COLO668 (cell line): ENCODE measurements around the gene BRIP1.

Source experiments
- DNase-seq: peaks from one replicate; lab custom pipeline; 2025; ENCODE audit not compliant: unreplicated experiment; lab: John Stamatoyannopoulos, UW

BRIP1 gene

GRCh38 chr17:61764846-61765245, 98.5 kb downstream of the BRIP1 start:
- no peak for DNase-seq

DNA sequence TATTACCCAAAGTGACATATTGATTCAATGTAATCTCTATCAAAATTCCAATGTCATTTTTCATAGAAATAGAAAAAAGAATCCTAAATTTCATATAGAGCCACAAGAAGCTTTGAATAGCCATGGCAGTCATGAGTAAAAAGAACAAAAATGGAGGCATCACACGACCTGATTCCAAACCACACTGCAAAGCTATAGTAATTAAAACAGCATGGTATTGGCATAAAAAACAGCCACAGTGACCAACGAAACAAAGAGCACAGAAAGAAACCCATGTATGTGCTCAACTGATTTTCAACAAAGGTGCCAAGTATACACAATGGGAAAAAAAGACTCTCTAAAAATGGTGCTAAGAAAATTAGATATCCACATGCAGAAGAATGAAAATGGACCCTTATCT, 101.5 kb downstream of the BRIP1 start:
- no peak for DNase-seq

GRCh38 chr17:61759362-61759761, 104.0 kb downstream of the BRIP1 start:
- DNase-seq, result no peak

DNA sequence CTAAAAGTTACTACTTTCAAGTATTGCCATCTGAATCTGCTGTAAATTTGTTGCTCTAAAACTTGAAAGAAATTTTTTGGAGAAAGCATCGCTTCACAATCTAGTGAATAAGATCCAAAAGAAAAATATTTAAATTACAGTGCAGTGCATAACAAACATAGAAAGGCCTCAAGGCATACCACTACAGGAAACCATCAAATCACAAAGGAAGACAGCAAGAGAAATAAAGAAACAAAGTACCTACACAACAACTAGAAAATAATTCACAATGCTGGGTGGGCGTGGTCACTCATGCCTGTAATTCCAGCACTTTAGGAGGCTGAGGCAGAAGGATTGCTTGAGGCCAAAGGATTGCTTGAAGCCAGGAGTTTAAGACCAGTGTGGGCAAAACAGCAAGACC, 104.9 kb downstream of the BRIP1 start:
- no peak for DNase-seq

GRCh38 chr17:61757168-61757567, 106.2 kb downstream of the BRIP1 start:
- no peak for DNase-seq

DNA sequence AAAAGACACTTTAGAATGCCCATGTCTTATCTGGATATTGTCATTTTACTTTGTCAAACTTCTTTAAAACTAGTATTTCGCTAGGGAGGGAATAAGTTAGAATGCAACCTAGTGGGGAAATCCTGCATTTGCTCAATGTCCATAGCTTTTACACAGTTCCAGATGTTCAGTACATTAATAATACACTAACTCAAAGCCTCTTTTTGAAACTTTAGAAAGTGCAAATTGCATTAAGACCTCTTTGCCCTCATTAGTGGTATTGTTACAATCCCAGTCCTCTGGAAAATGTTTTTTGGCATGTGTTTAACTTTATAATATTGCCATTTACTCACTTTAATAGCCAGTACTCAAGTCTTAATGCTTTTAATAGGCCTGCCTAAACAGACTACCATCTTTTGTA, 106.8 kb downstream of the BRIP1 start:
- DNase-seq, result no peak

DNA sequence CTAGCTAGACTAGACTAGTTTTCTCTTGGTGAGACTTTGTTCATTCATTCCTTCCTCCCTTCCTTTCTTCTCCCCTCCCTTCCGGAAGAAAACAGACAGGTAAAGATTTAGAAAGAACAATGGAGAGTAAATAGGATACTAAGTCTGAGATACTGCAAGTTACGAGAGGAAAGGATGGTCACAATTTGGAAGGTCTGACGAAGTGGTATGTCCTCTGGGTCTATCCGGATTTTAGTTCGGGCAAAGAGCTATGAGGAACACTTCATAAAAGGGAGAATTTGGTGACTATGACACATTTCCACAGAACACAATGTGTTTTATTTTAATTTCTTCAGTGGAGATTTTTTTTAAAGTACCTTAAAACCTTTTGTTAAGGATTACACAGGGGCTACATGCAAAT, 107.7 kb downstream of the BRIP1 start:
- DNase-seq, result no peak

- no peak for DNase-seq
These were observed 108.2 kb downstream of the BRIP1 start for GRCh38 chr17:61755078-61755477.

GRCh38 chr17:61754124-61754523, 109.2 kb downstream of the BRIP1 start:
- DNase-seq, result no peak

- no peak for DNase-seq
These were observed 109.6 kb downstream of the BRIP1 start for GRCh38 chr17:61753696-61754095.

DNA sequence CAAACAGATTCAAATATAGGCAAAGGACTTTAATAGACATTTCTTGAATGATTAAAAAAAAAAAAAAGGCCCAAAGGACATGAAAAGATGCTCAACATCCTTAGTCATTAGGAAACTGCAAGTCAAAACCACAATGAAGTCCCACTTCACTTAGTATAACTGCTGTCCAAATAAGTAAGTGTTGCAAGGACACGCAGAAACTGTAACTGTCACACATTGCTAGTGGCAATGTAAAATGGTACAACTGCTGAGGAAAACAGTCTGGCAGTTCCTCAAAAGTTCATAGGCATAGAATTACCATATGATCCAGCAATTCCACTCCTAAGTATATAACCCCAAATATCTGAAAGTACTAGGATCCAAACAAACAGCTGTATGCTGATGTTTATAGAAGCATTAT, 112.7 kb downstream of the BRIP1 start:
- no peak for DNase-seq

DNA sequence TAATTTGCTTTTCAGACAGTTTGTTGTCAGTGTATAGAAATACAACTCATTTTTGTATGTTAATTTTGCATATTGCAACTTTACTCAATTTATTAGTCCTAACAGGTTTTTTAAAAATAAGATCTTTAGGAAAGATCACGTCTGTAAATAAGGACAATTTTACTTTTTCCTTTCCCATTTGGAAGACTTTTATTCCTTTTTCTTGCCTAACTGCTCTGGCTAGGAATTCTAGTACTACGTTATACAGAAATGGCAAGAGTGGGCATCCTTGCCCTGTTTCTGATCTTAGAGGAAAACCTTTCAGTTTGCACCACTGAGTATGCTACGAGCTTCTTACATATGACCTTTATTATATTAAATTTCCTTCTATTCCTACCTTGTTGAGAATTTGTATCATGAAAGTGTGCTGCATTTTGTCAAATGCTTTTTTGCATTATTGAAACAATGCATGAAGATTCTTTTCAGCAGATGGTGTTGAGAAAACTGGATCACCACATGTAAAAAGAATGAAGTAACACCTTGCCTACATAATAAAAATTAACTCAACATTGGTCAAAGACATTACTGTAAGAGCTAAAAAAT, 113.4 kb downstream of the BRIP1 start:
- DNase-seq, result no peak

DNA sequence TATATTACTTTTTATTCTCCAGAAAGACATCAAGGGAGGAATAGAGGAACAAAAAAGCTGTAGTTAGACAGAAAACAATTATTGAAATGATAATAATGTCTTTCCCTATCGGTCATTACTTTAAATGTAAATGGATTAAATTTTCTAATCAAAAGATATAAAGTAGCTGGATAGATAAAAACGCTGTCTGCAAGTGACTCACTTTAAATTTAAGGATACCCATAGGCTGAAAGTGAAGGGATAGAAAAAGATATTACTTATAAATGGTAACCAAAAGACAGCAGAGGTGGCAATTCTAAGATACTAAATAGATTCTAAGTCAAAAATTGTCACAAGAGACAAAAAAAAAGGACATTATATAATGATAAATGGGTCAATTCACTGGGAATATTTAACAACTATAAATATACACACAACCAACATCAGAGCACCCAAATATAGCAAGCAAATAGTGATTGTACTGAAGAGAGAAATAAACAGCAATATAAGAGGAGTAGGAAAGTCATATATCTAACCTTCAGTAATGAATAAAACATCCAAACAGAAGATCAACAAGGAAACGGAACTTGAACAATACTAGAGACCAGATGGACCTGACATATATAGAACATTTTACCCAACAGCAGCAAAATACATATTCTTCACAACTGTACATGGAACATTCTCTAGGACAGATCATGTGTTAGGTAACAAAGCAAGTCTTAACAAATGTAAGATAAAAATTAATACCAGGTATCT, 116.9 kb downstream of the BRIP1 start:
- DNase-seq, result no peak

- DNase-seq, result no peak
These were observed 118.5 kb downstream of the BRIP1 start for GRCh38 chr17:61744804-61745203.

DNA sequence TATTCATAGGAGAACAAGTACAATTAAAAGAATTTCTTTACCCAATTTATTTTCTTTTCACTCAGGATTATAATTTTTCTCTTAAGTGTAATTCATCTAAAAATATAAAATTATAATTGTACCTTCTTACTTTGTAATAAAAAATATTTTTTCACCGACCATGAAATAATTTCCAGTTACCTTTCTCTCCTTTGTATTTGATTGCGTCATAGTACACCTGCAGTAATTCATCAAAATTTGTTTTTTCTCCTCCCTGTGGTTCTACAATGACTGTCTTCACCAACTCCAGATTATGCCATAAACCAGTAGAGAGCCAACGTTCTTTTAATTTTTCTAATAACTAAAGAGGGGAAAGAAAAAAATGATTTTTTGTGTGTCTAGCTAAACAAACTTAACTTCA, 119.1 kb downstream of the BRIP1 start:
- DNase-seq, result no peak

DNA sequence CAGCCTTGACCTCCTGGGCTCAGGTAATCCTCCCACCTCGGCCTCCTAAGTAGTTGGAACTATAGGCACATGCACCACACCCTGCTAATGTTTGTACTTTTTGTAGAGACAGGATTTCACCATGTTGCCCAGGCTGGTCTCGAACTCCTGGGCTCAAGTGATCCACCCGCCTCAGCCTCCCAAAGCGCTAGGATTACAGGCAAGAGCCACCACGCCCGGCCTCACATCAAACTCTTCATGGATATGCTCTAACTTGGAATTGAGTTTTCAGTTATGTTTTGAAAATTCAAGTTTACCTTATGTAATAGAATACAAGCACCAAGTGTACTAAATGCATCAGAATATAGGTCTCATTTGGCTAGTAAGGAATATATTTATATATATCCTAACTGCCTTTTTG, 119.6 kb downstream of the BRIP1 start:
- no peak for DNase-seq

DNA sequence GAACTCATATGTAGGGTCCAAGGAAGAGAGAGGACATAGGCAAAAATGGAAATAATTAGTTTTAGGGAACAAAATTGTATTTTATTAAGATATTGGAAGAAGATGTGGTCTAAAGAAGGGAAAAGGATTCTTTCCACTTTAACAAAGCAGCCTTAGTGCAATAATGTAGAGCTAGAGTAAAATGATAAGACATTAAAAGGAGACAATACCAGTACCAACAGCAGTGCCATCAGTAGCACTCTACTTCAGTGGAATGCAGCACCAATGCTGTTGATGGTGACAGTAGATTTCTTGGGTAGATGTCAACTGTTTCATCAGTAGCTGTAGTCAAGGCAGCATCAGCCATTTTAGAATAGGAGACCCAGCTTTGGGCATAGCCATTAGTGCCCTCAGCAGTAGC, 124.3 kb downstream of the BRIP1 start:
- DNase-seq, result no peak

DNA sequence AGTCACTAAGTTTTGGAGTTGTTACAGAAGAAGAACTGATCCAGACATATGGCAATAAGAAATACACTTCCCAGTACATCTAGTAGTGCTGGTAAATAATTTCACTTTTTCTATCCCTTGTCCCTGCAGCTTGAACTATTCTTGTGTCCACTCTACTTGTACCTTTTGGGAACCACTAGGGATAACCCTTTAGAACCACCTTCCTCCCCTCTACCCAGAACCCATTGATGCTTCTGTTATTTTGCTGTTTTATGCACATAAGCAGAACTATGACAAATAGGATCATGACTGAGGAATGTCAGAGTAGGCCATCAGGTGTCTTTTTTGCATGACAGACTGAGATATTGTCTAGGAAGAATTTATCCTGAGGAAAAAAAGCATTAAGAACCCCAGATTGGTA, 125.1 kb downstream of the BRIP1 start:
- no peak for DNase-seq

GRCh38 chr17:61737820-61738219, 125.5 kb downstream of the BRIP1 start:
- DNase-seq, result no peak

DNA sequence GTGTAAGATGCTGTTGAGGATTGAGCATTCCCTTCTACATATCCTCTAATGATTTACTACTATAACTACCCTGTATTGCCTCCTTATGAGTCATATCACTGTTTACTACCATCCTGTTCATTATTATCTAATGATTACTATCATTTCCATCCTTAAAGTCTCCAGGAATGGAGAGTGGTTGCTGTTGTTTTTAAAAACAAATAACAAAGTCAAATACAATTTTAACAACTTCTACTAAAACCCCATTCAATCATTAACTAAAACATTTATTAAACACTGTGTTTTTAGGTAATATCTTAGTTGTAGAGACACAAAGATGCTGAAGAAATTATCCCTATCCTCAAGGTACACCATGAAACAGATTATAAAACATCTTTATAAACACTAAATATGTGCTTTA, 126.9 kb downstream of the BRIP1 start:
- DNase-seq, result no peak

GRCh38 chr17:61735807-61736206, 127.5 kb downstream of the BRIP1 start:
- no peak for DNase-seq

DNA sequence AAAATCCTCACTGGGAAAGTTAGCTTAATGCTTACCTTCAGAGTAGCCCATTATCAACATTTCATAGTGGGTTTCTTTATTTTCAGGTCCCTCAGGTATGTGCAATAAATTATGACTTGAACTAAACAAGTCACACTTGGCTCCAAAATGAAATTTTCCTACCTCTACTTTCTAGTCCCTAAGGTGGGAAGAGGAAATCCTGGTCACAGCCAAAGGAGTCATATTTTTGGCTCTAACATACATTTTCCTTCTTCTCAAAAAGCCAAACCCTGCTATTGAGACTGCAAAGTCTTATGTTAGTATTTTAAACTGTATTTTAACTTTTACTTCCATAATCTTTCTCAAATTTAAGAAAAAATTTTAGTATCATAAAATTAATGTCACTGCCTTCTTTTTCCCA, 128.9 kb downstream of the BRIP1 start:
- no peak for DNase-seq

GRCh38 chr17:61734012-61734411, 129.3 kb downstream of the BRIP1 start:
- no peak for DNase-seq
